ENCODE data around the gene KAT2A.
"Not testable (repeated sequence)": the region's sequence is repeated elsewhere in the genome, so short reads cannot be mapped to it uniquely, and the experiment has no call there.

KAT2A gene

GRCh38 chr17:42120770-42121769 is at the start of gene KAT2A:
TSS of gene KAT2A (minus strand) at chr17:42121367. CDS start at chr17:42121304, 63 bp downstream.
- DNase-seq (ENCODE audit: low read depth) = peak; percentile 73

DNA sequence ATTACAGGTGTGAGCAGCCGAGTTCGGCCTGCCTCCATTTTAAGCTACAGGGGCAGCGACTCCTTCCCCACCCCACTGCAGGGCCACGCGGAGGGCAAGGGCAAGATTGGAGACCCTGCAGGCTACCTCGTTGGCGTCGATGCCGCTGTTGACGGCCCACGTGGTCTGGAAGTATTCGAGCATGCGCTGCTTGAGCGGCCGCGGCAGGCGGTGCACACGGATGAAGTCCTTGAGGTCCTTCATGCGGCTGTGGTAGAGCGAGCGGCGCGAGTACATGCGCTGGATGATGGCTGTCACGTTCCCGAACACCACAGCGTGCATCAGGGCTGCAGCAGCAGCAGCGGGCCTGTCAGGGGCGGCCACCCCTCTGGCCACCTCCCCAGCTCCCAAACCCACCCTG is 48.2 kb upstream of the KAT2A start:
- no peak for DNase-seq (ENCODE audit: low read depth)

DNA sequence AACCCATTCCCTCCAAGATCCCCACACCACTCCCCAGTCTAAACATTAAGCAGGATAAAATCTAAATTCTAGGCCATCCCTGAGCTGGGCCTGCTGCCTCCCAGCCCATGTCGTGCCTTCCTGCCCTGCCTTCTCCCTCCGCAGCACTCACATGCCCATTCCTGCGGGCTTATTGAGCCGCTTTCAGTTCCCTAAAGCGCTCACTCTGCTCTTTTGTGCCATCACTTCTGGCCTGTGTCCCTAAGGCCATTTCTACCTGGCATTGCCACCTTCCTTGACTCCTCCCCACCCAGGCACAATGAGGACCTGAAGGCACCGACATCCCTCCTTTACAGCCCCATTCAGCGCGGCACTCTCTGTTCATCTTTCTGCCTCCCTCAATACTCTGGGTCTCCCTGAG is 46.6 kb upstream of the KAT2A start:
- no peak for DNase-seq (ENCODE audit: low read depth)

- no peak for DNase-seq (ENCODE audit: low read depth)
Observed at GRCh38 chr17:42166196-42166763, 45.1 kb upstream of the KAT2A start.

DNA sequence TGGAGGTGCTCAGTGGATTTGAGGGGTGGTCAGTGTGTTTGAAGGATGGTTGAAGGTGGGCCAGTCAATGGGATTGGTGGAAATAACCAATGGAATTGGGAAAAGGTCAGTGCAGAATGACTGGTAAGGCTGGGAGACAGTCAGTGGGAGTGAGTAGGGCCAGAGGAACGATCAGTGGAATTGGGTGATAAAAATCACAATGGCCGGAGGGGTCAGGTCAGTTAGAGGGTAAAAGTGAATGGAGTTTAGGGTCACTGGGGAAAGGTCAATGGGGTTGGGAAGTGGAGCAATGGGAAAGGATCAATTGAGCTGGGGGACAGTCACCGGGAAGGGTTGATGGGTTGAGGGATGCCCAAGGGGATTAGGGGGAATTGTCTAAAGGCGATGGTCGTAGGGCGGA is 44.6 kb upstream of the KAT2A start:
- no peak for DNase-seq (ENCODE audit: low read depth)

DNA sequence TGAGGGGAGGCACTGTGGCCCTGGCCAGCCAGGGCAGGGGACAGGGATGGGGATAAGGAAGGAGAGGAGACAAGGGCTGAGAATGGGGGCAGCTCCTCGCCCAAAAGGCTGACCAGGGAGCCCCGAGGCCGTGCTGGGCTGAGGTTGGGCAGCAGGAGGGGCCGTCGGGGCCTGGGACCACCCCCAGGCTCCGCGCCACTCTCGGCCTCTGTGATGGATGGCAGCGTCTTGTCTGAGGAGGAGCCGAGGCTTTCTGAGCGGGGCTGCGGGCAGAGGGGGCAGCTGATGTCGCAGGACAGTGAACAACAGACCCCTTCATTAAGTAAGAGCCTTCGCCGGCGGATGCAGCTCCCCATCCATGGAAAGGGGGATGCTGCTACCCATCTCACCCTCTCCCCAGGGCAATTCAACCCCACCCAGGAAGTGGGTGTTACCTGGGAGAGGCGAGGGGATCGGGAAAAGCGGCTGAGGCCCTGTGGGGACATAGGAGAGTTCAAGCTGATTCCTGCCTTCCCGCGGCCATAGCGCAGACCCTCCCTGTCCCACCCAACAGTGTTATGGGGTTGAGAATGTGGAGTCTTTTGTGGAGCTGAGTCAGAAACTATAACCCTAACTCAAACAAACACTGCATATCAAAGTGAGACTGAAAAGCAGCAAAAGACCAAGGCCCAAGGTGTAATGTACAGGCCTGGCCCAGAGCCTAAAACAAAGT is 42.7 kb upstream of the KAT2A start:
- no peak for DNase-seq (ENCODE audit: low read depth)

- DNase-seq (ENCODE audit: low read depth) = no peak
Observed at GRCh38 chr17:42163113-42163512, 41.9 kb upstream of the KAT2A start.

DNA sequence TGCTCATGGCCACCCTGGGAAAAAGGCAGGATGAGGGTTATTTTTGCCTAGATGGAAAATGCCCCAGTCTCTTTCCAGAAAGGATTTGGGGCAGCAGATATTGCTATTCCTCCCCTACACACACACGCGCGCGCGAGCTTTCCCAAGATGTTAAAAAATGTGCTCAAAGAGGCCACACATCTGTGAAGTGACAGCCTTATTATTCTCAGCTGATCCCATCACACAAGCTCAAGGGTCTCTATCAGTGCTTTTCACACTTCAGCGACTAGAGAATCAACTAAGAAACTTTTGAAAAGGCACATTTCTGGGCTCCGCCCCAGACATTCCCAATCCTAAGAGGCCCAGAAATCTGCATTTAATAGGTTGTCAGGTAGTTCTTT is 39.4 kb upstream of the KAT2A start:
- no peak for DNase-seq (ENCODE audit: low read depth)

DNA sequence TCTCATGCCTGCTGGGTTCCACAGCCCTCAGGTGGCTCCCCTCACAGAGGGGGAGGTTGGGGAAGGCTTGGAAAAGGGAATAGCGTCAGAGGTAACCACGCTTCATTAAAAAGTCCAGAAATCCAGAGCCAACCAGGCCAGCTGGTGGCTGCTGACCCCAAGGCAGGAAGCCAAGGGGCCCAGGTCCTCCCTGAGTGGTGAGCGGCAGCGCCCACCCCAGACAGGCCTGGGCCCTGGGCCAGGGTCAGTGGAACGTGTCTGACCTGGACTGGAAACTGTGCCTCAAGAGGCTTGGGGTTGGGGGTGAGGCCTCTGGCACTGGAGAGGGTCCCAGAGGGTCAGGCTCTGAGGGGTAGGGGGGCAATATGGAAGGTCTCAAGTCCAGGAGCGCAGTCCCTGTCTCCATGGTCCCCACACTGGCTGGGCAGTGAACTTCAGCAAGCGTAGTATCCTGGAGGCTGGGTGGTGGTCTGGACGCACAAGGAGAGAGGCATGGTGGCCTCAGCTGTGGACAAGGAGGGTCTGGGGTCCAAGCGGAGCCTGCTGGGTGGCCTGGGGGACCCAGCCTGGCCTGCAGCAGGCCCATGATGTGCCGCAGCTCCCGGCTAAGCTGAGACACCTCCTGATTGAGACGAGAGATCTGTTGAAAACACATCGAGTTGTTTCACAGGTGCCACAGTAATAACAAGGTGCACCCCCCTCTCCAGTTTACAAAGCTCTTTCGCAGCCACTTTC is 38.8 kb upstream of the KAT2A start:
- DNase-seq (ENCODE audit: low read depth) = no peak

DNA sequence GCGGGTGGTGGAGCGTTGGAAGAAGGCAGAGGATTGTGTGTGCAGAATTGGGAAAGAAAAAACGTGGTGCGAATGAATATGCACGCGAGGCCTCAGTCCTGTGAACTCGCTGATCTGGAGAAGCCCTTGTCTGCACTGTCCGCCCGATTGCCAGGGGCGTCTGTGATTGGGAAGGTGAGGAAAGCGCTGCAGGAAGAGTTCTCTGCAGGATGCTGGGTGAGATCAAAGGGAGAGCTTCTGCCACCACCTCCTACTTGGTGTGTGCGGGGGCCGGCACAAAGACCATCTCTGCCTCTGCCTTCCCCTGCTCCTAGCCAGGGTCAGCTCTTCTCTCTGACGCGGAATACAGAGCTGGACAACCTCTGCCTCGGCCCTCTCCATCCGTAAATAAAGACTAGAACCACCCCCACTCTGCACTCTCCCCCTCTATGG is 34.5 kb upstream of the KAT2A start:
- no peak for DNase-seq (ENCODE audit: low read depth)

DNA sequence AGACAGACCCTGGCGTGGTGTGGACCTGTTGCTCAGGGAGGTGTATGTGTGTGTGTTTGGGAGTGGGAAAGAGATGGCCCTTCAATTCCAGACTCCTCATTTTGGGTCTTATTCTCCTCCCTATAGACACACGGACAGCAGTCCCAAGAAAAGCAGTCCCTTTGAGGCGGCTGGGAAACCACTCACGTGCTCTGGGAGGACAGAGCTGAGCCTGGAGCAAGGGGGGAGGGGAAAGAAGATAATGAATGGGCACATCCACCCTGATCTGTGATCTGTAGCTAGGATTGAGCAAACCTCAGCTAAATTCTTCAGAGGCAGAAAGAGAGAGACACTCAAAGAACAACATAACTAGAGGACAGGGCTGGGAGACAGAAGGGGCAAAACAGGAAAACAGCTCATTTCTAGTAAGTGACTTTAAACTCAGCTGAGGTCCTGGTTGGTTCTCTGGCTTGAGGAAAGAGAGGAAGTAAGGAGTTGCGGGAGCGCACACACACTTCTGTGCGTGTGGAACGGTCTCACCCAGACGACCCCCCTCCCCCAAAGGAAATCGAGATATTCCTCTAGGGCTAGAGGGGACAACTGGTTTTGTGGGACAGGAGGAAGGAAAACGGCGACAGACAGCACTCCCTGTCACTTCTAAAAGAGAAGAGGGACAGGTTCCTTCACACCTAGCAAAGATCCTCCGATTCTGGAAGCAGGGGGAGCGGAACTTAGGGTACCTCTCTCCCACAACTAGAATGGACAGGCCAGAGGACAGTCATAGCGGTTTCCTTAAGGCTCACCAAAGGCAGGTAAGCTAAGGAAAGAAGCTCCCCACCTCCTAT is 33.0 kb upstream of the KAT2A start:
- DNase-seq (ENCODE audit: low read depth) = peak; percentile 49

DNA sequence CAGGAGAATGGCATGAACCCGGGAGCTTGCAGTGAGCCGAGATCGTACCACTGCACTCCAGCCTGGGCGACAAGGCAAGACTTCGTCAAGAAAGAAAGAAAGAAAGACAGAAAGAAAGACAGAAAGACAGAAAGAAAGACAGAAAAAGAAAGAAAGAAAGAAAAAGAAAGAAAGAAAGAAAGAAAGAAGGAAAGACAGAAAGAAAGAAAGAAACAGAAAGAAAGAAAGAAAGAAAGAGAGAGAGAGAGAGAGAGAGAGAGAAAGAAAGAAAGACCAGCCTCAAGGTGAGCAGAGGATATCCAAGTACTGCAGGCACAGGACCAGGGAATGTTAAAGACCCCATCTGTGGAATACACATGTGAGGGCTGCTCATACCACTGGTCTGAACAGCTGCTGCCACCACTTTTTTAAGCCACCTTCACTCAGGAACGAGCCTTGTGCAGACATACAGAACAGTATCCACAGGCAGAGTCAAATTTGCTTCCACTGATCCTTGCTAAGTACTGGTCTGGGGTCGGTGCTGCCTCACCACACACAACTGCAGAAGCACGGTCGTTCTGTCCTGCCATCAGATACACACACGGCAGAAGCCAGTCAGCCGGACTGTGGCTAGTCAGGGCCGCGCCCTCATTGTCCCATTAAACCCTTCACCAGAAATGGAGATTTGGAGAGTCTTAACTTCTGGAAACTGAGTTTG is 25.9 kb upstream of the KAT2A start:
- no peak for DNase-seq (ENCODE audit: low read depth)

DNA sequence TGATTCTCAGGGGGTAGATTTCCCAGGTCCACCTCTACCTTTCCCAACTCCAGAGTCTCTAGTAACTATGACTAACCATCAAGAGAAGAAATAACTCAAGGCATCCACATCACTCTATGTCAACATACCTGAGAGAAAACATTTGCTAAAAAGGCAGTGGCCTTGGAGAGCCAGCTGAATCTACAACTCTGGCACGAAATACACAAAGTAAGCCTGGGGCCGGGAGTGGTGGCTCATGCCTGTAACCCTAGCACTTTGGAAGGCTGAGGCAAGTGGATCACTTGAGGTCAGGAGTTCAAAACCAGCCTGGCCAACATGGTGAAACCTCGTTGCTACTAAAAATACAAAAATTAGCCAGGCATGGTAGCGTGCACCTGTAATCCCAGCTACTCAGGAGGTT is 22.0 kb upstream of the KAT2A start:
- DNase-seq (ENCODE audit: low read depth) = not testable (repeated sequence)

GRCh38 chr17:42142371-42142896 is 21.3 kb upstream of the KAT2A start:
- peak; percentile 75 for DNase-seq (ENCODE audit: low read depth)

- no peak for DNase-seq (ENCODE audit: low read depth)
Observed at GRCh38 chr17:42141382-42141781, 20.2 kb upstream of the KAT2A start.

DNA sequence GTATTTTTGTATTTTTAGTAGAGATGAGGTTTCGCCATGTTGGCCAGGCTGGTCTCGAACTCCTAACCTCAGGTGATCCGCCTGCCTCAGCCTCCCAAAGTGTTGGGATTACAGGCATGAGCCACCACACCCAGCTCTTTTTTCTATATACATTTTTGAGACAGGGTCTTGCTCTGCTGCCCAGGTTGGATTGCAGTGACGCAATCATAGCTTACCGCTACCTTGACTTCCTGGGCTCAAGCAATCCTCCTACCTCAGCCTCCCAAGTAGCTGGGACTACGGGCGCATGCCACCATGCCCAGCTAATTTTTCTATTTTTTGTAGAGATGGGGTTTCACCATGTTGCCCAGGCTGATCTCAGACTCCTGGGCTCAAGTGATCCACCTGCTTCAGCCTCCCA is 19.5 kb upstream of the KAT2A start:
- not testable (repeated sequence) for DNase-seq (ENCODE audit: low read depth)

- no peak for DNase-seq (ENCODE audit: low read depth)
Observed at GRCh38 chr17:42138749-42139492, 17.8 kb upstream of the KAT2A start.

DNA sequence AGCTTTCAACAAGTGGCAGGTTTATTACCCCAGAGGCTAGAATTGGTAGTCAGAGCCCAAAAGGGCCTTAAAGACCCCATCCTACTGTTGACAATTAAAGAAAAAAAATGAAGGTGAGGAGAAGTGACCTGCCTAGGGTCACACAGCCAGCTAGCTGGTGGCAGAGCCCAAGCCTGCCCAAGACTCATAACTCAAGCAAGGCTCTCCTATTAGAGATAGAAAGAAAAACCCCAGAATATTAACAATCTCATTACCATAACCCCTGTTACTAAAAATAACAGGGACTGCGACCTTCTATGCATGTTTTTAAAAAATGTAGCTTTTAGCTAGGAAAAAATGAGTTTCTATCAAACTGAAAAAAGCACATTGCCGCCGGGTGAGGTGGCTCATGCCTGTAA is 15.5 kb upstream of the KAT2A start:
- no peak for DNase-seq (ENCODE audit: low read depth)

Measured in iris pigment epithelial cell (primary cell).